Renal pelvis (tissue), 4 donors: ENCODE measurements around the gene HIF3A. TPM values are rescaled to one million over a fixed set of nuclear protein-coding genes. Genes with fewer than 3 reads are reported as not detected.
A peak's percentile ranks its signal among the peaks of the same experiment; 100 is the strongest.
"Not testable (repeated sequence)": the region's sequence is repeated elsewhere in the genome, so short reads cannot be mapped to it uniquely, and the experiment has no call there.

Experiments
- DNase-seq: peaks from one replicate; pipeline ENCODE4 v3.0.0-alpha.2; 2013
- polyA plus RNA-seq, 3 donors: library from polyadenylated mRNA; unstranded; fragments of 120-200 nt; gene quantifications; one replicate each; pipeline ENCODE4 v1.2.1, GENCODE V29; 2013; ENCODE audit not compliant: insufficient read length in 3 of 3

Gene HIF3A
- polyA plus RNA-seq, 3 donors = 39.6 to 85.5 (median 65.4) TPM

DNA sequence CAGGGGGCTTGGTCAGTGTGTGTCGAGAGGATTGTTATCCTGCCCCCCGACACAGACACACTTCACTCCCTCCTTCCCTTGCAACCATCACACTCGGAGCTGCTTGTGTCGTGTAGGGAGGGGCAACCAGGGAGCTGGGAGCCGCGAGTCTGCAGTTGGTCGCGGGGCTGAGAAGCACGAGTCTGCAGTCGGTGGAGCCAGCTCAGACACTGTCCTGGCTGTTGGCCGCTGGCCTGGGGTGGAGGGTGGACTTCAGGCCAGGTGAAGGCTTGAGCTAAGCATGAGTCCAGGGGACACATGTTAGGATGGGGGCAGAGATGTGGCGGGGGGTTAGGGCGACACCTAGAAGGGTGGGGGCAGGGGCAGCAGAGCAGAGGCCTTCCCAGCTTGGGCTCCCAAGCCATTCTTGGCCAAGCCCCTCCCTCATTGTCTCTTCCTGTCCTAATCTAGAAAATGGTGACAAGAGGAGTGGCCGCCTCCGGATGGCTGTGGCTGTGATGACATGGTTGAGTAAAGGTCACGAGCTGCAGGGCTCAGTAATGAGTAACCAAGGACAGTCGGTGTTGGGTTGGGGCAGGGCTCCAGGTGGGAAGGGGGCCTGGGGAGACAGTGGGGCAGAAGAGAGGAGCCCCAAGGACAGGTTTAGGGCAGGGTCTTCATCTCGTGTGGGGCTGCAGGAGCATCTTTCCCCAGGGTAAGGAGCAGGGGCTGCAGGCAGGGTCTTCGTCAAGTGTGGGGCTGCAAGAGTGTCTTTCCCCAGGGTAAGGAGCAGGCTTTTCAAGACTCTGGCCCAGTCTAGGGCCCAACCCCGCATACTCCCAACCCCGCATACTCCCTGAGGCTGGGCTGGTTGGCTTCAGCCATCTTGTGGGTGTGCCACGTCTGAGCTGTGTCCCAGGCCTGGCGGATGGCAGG is 58.6 kb downstream of the HIF3A start:
- DNase-seq = no peak

DNA sequence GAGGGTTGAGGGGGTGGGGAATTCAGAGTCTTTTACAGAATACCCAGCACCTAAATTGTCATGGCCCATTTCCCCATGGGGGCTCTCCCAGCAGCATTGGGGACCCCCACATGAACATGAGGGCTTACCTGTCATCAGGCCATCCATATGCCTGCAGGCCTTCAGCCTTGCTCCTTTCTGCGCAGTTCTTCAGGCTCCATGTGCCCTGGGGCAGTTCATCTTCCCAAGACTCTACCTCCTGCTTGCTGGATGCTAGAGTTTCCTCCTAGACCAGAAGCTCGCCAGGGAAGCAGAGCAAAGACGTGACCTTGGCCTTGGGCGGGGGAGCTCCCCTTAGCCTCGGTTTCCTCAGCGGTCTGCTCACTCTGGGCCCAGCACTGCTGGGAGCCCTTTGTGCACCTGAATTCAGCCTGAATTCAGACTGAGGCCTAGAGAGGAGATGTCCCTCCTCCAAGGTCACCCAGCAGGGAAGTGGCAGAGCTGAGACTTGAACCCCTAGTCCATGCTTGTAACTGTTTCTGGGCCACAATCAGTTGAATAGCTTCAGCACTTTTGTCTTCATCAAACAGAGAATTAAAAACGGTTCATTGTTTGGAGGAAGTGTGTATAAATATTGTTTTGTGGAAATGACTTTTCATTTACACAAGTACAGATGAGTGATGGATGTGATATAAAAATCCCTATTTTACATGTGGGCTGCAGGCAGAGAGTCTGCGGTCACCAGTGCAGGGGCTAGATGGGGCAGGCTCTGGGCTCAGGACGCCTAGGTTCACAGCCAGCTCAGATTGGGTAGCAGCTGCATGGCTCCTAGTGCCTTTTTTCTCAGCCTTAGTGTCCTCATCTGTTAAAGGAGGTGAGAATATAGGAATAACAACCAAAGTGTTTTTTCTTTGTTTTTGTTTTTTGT is 59.6 kb downstream of the HIF3A start:
- DNase-seq = no peak

DNA sequence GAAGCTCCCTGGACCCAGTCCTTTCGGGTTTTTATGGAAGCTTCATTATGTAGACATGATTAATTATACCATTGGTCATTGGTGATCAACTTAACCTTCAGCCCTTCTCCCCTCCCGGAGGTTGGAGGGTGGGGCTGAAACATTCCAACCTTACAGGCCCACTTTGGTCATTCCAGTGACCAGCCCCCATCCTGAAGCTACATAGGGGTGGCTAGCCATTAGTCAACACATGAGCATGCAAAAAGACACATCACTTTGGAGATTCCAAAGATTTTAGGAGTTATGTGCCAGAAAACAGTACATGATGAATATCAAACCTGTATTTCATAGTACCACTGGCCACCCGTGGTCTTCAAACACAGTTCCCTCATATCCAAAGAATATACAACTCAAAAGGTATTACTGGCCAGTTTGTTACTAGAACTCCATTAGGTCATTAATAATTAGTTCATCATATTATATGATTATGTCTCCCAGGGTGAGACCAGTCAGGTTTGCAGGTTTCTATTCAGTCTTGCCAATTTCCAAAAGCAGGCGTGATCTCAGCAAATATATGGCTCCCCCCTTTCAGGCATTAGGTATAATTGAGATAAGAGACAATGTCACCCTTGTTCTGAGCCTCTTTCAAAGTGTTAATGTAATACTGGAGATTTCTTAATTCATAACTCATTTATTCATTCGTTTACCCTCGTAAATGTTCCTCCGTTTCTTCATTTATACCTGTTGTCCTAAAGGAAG is 61.2 kb downstream of the HIF3A start:
- DNase-seq = no peak

DNA sequence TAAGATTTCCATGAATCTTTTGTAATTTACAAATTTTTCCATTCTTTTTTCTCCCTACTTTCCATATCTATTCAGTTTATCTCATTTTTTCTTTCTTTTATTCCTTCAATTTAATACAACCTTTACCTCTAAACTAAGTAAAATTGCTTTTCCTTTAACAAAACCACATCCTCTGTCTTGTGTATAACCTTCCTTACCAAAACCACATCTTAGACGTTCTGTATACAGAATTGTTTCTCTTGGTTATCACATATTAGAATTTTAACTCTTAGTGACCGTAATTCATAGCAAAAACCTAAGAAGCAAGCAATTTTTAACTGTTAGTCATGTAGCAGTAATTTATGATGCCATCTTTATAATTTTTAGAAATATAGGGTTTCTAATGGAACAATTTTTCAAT is 65.1 kb downstream of the HIF3A start:
- DNase-seq = no peak

DNA sequence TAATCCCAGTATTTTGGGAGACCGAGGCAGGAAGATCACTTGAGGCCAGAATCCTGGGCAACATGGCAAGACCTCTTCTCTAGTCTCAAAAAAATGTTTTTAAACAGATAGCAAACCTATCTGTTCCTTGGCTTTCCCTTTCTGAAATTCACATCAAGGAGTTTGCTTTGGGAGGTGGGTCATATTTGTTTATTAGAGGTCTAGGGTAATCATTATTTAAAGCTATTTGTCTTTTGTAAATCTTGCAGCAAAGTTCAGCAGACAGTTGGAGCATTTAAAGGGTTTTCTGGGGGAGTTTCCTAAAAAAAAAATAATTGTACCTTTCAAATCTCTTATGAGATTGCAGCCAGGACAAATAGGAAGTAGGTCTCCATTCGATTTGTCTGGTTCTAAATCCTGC is 67.5 kb downstream of the HIF3A start:
- DNase-seq = no peak

DNA sequence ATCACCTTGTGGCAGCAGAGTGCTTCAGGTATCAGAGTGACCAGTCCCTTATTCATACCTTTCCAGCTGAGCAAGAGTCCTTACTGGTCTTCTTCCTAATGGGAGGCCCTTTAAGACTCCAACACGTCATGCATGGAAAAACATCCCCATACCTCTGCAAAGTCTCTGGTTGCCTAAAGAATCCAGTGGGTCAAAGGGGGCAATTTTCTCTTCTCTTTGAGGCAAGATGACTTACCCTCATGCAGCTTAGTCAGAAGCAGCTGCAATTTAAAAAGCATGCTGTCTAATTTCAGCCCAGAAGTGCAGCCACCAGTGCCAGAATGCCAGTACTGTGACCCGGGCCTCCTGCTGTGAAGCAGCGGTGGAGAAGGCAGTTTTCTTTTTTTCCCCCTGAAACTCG is 68.7 kb downstream of the HIF3A start:
- no peak for DNase-seq

DNA sequence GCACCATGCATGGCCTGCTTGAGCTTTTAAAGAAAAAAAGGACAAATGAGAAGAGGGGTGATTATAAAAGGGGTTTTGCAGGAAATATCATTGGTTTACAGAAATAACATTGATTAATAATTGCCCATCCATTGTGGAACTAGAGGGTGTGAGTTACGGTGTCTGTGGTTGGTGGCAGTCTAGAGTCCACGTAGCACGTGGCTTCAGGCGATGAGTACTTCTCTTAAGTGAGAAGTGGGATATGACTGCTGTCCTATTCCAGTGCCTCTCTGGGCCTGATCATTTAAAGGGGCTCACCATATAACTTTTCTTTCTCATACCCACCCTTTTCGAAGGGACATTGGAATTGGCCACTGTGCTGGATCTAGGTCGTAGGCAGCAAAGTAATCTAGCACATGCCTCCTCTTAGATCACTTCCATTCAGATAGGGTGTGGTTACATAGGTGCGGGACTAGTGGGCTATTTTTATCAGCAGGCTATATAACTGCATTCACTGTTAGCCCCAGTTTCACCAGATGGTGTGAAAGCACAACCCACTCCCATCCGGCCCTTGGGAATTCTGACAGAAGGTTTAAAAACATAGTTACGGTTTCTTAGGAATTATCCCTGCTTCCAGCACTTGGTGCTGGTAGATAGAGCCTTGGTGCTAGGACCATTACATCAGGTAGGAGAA is 69.9 kb downstream of the HIF3A start:
- DNase-seq = no peak

DNA sequence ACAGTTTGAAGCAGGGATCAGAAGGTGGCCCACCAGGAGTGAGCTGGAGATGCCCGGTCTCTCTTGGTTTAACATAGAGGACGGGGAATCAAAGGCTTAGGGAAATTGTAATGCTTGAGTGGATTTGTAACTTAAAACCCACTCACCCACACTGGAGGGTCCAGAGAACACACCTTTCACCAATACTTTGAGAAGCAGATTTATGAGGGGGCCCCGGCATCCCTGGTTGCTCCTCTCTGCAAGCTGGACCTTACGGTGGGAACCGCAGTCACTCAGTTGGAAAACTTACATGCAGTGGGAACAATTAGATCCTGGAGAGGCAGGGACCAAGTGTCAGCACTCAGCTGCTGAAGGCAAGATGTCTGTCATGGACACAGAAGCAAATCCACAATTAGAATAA is 70.6 kb downstream of the HIF3A start:
- DNase-seq = peak; percentile 69

DNA sequence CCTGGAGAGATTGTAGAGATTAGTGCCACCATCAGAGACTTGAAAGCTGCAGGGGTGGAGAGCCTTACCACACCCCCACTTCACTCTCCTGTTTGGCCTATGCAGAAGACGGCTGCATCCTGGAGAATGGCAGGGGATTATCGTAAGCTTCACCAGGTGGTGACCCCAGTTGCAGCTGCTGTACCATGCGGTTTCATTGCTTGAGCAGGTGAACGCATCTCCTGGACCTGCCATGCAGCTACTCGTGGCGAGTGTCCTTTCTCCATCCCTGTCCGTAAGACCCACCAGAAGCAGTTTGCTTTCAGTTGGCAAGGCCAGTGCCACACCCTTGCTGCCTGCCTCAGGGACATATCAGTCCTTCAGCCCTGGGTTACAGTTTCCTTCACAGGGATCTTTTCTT is 71.3 kb downstream of the HIF3A start:
- DNase-seq = no peak

DNA sequence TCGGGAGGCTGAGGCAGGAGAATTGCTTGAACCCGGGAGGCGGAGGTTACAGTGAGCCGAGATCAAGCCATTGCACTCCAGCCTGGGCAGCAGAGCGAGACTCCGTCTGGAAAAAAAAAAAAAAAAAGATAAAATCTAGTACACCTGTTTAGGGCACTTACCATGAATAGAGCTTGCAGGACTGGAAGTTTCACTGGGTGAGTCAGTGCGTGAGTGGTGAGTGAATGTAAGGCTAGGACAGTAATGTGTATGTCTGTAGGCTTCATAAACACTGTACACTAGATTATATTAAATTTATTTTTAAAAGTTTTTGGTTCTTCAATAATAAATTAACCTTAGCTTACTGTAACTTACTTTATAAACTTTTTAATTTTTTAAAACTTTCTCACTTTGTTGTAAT is 73.0 kb downstream of the HIF3A start:
- no peak for DNase-seq

DNA sequence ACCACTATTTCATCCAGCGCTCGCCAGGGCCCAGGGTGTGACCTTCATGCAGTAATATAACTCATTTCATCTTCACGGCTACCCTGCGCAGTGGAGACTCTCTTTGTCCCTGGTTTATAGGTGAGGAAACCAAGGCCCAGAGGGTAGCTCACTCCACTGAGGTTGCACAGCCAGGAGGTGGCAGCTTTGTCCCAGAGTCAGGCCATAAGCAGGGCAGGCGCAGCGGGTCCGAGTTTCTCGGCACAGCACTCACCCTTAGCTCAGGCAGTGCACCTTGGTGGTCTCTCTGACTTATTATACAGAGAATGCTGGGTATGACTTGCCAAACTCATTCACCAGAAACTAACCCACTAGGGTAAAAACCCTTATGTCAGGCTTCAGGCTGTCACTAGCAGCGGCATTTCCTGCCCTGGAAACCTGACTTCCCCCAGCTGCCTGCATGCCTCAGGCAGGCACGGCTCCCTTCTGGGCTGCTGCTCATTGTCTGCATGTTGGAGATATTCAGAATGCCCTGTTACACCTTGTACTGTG is 74.6 kb downstream of the HIF3A start:
- no peak for DNase-seq

DNA sequence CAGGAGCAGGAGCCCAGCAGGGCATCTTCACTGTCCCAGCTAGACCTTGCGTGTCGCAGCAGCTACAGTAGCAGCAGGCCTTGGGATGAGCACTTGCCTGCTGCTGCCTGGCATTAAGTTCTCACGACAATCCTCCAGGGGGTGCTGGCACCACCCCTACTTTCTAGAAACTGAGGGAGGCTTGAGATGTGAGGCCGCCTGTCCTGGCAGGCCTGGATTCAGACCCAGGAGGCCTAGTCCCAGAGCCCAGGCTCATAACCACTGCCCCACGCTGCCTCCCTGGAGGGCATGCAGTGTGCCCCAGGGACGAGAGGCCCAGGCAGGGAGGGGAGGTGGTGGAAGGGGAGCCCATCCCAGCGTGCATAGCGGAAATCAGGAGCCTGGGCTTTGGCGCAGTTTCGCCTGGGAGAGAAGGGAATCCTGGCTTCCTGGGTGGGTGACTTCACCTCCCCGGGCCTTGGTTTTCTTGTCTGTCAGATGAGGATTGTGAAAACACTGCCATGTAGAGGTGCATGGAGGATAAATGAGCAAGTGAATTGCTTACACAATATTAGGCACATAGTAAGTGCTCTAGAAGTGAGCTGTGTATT is 76.2 kb downstream of the HIF3A start:
- no peak for DNase-seq

DNA sequence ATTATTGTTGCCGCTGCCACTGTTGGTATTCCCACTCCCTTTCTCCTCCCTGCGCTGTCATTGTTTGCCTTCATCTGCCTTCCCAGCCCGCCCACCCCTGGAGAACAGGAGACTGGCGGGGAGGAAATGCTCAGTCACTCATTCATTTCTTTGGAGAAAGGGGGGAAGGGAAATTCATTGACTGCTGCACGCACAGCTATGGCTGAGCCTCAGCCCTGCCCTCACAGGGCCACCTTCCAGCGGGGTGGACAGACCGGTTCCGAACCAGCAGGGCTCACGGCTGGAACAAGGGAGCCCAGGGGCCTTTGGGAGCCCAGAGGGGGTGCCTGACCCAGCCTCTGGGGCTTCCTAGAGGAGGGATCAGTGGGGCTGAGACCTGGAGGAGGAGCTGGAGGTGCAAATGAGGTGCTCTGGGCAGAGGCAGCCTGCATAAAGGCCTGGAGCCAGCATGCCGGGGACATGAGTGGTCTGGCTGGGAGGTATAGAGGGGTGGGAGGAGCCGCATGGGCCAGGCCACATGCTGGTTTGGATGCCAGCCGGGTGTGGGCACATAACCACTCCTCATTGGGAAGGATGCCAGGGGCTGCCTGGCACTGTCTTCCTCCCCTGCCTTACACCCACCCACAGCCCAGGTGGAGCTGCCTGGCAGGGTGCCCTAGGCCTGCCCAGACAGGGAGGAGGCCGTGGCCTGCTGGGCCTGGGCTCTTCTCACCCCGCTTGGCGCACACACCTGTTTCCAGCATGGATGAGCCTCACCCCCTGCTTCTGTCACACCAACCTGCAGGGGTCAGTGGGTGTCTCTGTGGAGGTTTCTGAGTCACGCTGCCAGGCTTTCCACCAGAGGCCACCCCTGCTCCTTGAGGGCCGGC is 76.9 kb downstream of the HIF3A start:
- peak; percentile 39 for DNase-seq

DNA sequence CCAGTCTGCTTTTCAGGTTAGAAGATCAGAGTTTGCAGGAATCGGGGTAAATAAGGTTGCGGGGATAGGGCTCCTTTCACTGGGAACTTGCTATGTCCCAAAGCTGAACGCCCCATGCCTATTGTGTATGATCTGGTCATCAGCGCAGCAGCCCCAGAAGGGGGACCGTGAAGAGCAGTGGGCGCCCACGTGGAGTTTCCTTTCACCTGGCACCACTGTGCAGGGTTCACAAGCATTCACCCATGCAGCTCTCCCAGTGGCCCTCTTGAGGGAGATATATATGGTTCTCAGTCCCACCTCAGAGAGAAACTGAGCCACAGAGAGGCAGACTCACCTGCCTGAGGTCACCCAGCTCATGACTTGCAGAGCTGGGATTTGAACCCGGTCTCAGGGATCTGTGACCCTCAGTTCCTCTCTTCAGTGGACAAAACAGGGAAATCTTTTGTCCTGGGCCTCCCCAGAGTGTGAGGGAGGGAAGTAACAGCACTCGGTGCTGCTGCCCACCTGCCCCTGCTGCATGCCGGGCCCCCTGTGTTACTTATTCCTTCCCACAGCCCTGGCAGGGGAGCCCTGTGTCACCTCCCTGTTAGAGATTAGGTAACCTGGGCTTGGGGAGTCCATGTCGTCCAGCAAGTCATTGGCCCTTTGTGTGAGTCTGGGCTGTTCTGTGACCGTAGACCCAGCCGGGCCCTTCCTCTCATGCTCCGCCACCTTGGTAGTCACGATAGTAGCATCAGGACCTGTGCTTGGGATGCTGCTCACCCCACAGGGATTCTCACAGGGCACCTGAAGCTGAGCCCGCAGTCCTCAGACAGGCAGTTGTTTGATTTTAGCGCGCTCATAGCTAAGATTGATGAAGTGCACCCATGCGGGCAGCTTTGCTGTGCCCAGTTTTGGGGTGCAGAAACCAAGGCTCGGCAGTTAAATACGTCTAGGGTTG is 78.0 kb downstream of the HIF3A start:
- DNase-seq = no peak

DNA sequence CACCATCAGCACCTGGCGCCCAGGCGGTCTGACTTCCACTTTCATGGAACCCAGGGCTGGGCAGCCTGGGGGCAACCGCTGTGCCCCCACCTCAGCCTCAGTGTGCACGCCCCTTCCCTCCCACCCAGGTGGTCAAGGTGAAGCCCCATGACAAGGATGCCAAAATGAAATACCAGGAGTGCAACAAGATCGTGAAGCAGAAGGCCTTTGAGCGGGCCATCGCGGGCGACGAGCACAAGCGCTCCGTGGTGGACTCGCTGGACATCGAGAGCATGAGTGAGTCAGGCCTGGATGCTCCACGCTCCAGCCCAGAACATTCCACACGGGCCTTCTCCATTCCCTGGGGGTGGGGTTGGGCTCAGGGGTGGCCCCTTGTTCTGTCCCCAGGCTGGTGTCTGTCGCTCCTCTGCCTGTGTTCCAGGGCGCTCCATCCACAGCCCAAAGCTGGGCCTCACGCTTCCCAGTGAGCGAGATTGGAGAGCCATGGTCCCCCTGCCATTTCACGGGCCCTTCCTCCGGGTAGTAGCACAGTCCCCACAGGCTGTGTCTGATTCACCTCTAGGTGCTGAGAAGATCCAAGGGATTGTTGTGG is 78.7 kb downstream of the HIF3A start:
- DNase-seq = not testable (repeated sequence)

DNA sequence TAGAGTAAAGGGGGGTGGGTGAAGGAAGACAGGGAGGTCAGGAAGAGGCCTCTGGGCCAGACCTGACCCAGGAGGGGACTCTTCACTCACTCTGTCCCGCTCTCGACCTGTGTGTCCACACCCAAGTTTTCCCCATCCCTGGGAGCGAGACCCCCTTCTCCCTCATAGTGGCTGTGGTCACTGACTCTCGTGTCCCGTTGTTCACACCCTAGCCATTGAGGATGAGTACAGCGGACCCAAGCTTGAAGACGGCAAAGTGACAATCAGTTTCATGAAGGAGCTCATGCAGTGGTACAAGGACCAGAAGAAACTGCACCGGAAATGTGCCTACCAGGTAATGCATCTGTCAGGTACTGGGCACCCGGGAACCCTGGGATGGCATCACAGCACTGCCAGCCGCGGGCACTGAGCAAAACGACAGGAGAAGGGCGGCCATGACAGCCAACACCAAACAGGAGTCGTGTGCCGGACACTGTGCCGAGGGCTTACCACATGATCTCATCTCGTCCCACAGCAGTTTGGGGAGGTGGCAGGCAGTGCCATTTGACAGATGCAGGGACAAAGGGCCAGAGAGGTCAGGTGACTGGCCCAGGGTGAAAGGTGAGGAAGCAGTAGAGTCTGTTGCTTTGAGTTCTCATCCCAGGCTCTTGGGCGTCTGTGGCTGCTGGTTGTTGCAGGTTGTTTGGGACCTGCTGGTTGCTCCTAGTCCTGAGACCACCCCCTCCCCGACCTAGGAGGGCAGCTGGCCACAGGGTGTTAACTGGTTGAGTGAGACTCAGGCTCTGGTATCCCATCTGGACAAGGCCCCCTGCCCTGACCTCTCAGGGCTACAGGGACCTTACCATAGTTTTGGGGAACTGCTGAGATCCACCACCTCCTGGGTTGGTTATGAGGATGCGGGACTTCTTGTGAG is 79.7 kb downstream of the HIF3A start:
- no peak for DNase-seq

DNA sequence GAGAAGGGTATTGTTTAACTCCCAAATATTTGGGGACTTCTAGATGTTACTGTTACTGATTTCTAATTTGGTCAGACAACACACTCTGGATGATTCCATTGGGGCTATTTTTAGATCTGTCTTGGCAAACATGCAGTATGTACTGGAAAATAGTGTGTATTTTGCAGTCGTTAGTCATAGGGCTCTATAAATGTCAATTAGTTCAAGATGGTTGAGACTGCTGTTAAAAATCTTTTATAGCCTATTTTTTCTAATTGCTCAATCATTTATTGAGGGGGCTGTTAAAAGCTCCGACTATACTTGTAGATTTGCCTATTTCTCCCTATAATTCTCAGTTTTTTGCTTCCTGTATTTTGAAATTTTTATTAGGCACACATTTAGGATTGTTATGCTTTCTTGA is 81.4 kb downstream of the HIF3A start:
- no peak for DNase-seq
